ENCODE results near the gene KLHL12. TPM values are rescaled to one million over a fixed set of nuclear protein-coding genes. Genes with fewer than 3 reads are reported as not detected.

The KLHL12 gene
- total and polyA plus RNA-seq, 2 donors (not counting 3 experiments of a cell fraction or from before 2014, with no cell fraction given), result 22.8 to 23.0 TPM

DNA sequence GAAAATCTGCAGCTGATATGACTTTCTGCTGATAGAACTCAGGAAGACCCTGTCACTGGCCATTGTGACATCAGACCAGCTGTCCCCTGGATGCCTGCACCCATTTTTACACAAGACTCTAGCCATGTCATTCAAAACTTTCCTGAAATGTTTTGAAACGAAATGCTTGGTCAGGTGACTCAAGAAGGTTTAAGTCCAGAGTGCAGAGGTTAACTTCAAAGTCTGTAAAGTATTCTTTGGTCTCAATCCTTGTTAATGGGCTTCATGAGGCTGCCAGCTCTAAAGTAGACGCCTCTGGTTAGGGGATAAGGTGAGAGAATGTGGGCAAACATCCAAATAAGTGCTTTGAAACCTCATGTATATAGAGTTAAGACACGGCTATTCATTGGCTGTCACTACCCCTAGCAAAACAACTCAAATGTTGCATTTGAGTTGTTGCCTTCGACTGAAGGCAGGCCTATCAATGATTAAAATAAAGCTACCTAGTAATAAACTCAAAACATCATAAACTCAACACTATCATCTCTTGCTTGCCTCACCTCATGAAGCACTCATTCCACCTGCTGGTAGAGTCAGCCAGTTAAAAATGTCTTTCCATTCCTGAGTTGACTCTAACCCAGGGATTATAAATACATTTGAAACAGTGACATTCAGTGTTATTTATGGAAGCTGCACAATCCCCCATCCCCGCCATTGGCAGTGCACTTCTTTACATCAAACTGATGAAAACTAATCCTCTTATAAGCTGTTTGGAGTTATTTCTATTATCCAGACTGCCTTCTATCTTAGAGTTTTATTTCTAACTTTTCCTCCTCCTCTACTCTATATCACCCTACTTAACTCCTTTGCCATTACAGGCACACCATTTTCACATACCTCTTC is 64.1 kb downstream of the KLHL12 start:
- Histone ChIP-seq H4K20me1 (replicated peaks; ENCODE audit: control insufficient read depth, extremely low read depth, insufficient read depth, low read length) (no peaks in the 10 kb centered on the region), H2AFZ (ENCODE audit: low read depth, low read length) (no peak overlapping the region), H3K36me3 (ENCODE audit: control insufficient read depth in 2 of 2, extremely low read depth in 1 of 2, insufficient read depth in 2 of 2, low read length in 2 of 2) (no peaks in the 10 kb centered on the region), H3K79me2 (ENCODE audit: control insufficient read depth, insufficient read depth, low read length) (no peaks in the 10 kb centered on the region), H3K4me2 (ENCODE audit: insufficient read depth, low read length) (no peak overlapping the region), H3K27me3 (ENCODE audit: control insufficient read depth in 2 of 2, insufficient read depth in 2 of 2, low read length in 2 of 2) (peaks cover 3 to 5% of the 10 kb centered on the region in 2 experiments), H3K9me1 (replicated peaks; ENCODE audit: control insufficient read depth, extremely low read depth, insufficient read depth, low read length) (no peaks in the 10 kb centered on the region), H3K9me3 (replicated peaks; ENCODE audit: control insufficient read depth, insufficient read depth, low read length) (no peaks in the 10 kb centered on the region), H3K9ac (replicated peaks; ENCODE audit: extremely low read depth, insufficient read depth, low read length) (no peak overlapping the region), H3K27ac (ENCODE audit: insufficient read depth, low read depth, low read length) (no peak overlapping the region), H3K4me1 (ENCODE audit: control insufficient read depth, extremely low read depth, insufficient read depth, low read length) (peaks cover 10% of the 10 kb centered on the region), H3K4me3 (replicated peaks in 1 of 3; ENCODE audit: insufficient read depth in 1 of 3, low read depth in 1 of 3, low read length in 3 of 3) (no peak overlapping the region)
- DNase-seq (ENCODE audit: low read depth, low spot score), result no peak
- no peak for FAIRE-seq
- dilution Hi-C loops (cut with MboI; ENCODE audit: extremely low pct_ligation_motif_present, low sequenced_read_pairs) (no loop called here), intact Hi-C loops (cut with micrococcal nuclease) (no loop called here)
- CTCF ChIA-PET, result interaction anchor here (1.1 to 1.4 kb wide), 2 partner anchors 46 to 71 kb away, joined by 3 to 4 read pairs; no protein-coding TSS in a partner anchor
- POLR2A ChIA-PET, result no interaction called here
- TF ChIP-seq POLR2AphosphoS5 (IDR thresholded peaks at IDR 0.05; ENCODE audit: insufficient read depth, low read depth, low read length) (no peak), GATA2 (IDR thresholded peaks at IDR 0.05; ENCODE audit: insufficient read depth, insufficient read length, low read depth, low read length) (no peak), POLR2A (IDR thresholded peaks at IDR 0.05; ENCODE audit: low read depth, low read length) (no peak), JUN (IDR thresholded peaks at IDR 0.05; ENCODE audit: borderline replicate concordance, insufficient read depth, insufficient read length, low read depth) (no peak), FOS (IDR thresholded peaks at IDR 0.05; ENCODE audit: borderline replicate concordance, insufficient read depth, low read length) (no peak), MYC (IDR thresholded peaks at IDR 0.05; ENCODE audit: low read depth, low read length) (no peak), EZH2 (IDR thresholded peaks at IDR 0.05; ENCODE audit: borderline replicate concordance, low read depth, low read length, severe bottlenecking) (no peak)
- TF ChIP-seq, protein P1, sequence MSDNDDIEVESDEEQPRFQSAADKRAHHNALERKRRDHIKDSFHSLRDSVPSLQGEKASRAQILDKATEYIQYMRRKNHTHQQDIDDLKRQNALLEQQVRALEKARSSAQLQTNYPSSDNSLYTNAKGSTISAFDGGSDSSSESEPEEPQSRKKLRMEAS (IDR thresholded peaks at IDR 0.05; ENCODE audit: insufficient read depth, insufficient read length), result no peak
- TF ChIP-seq, protein P2, sequence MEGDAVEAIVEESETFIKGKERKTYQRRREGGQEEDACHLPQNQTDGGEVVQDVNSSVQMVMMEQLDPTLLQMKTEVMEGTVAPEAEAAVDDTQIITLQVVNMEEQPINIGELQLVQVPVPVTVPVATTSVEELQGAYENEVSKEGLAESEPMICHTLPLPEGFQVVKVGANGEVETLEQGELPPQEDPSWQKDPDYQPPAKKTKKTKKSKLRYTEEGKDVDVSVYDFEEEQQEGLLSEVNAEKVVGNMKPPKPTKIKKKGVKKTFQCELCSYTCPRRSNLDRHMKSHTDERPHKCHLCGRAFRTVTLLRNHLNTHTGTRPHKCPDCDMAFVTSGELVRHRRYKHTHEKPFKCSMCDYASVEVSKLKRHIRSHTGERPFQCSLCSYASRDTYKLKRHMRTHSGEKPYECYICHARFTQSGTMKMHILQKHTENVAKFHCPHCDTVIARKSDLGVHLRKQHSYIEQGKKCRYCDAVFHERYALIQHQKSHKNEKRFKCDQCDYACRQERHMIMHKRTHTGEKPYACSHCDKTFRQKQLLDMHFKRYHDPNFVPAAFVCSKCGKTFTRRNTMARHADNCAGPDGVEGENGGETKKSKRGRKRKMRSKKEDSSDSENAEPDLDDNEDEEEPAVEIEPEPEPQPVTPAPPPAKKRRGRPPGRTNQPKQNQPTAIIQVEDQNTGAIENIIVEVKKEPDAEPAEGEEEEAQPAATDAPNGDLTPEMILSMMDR (IDR thresholded peaks at IDR 0.05; ENCODE audit: extremely low read depth in 1 of 2, insufficient read depth in 1 of 2, low read depth in 1 of 2, low read length in 2 of 2), result no peak
- no TSS peak for BruUV-seq (replicated peaks)

Measured in endothelial cell of umbilical vein (primary cell).